ENCODE results near the gene MAN1A1. TPM values are rescaled to one million over a fixed set of nuclear protein-coding genes. Genes with fewer than 3 reads are reported as not detected.
A peak's percentile ranks its signal among the peaks of the same experiment; 100 is the strongest.

MAN1A1 gene
- total RNA-seq, 1 donor from 2014 or later, result 52.2 TPM

GRCh38 chr6:119350202-119350951 is 816 bp upstream of the MAN1A1 start:
- Mint-ChIP-seq H3K4me3 (peak overlapping the region; percentile 99), H3K27ac (peak overlapping the region; percentile 86), H3K36me3 (peaks cover 8% of the 10 kb centered on the region), H3K4me1 (ENCODE audit: unreplicated experiment) (peaks cover 26% of the 10 kb centered on the region), H3K27me3 (peaks cover 10% of the 10 kb centered on the region), H3K9me3 (no peaks in the 10 kb centered on the region)
- no peak for DNase-seq (ENCODE audit: extremely low spot score, unreplicated experiment)
- TF ChIP-seq CTCF (conservative IDR thresholded peaks at IDR 0.05), result no peak

- Mint-ChIP-seq H3K27me3 (peaks cover 10% of the 10 kb centered on the region), H3K4me3 (peak overlapping the region; percentile 99), H3K36me3 (peaks cover 13% of the 10 kb centered on the region), H3K27ac (no peak overlapping the region), H3K9me3 (no peaks in the 10 kb centered on the region), H3K4me1 (ENCODE audit: unreplicated experiment) (peaks cover 37% of the 10 kb centered on the region)
- DNase-seq (ENCODE audit: extremely low spot score, unreplicated experiment), result peak; percentile 75
- no peak for TF ChIP-seq CTCF (conservative IDR thresholded peaks at IDR 0.05)
Observed at GRCh38 chr6:119348748-119349360, 707 bp downstream of the MAN1A1 start.

GRCh38 chr6:119348096-119348747 is 1.3 kb downstream of the MAN1A1 start:
- Mint-ChIP-seq H3K36me3 (peaks cover 15% of the 10 kb centered on the region), H3K4me1 (ENCODE audit: unreplicated experiment) (peaks cover 31% of the 10 kb centered on the region), H3K27me3 (peaks cover 10% of the 10 kb centered on the region), H3K4me3 (peak overlapping the region; percentile 92), H3K27ac (peak overlapping the region; percentile 77), H3K9me3 (no peaks in the 10 kb centered on the region)
- no peak for TF ChIP-seq CTCF (conservative IDR thresholded peaks at IDR 0.05)
- peak; percentile 70 for DNase-seq (ENCODE audit: extremely low spot score, unreplicated experiment)

- peaks cover 10% of the 10 kb centered on the region for H3K27me3 Mint-ChIP-seq
- TF ChIP-seq CTCF (conservative IDR thresholded peaks at IDR 0.05), result no peak
- DNase-seq (ENCODE audit: extremely low spot score, unreplicated experiment), result no peak
- peaks cover 15% of the 10 kb centered on the region for H3K36me3 Mint-ChIP-seq
- H3K27ac Mint-ChIP-seq, result peak overlapping the region; percentile 77
- H3K9me3 Mint-ChIP-seq, result no peaks in the 10 kb centered on the region
- peak overlapping the region; percentile 92 for H3K4me3 Mint-ChIP-seq
- H3K4me1 Mint-ChIP-seq (ENCODE audit: unreplicated experiment), result peaks cover 29% of the 10 kb centered on the region
Observed at GRCh38 chr6:119347466-119348095, 2.0 kb downstream of the MAN1A1 start.

- Mint-ChIP-seq H3K4me3 (peak overlapping the region; percentile 92), H3K4me1 (ENCODE audit: unreplicated experiment) (peaks cover 29% of the 10 kb centered on the region)
Observed at GRCh38 chr6:119346936-119347335, 2.6 kb downstream of the MAN1A1 start.

More at GRCh38 chr6:119346936-119347335, 2.6 kb downstream of the MAN1A1 start:
- Mint-ChIP-seq H3K36me3 (peaks cover 15% of the 10 kb centered on the region), H3K9me3 (no peaks in the 10 kb centered on the region), H3K27ac (peak overlapping the region; percentile 8), H3K27me3 (peaks cover 10% of the 10 kb centered on the region)
- TF ChIP-seq CTCF (conservative IDR thresholded peaks at IDR 0.05), result no peak
- no peak for DNase-seq (ENCODE audit: extremely low spot score, unreplicated experiment)

All from type B pancreatic cell (in vitro differentiated cells).